Activated T-cell treated with anti-CD3 and anti-CD28 coated beads, Interleukin-2, amount 50 U/mL, for 24 hours (primary cell): ENCODE measurements around the gene NDOR1.
A peak's percentile ranks its signal among the peaks of the same experiment; 100 is the strongest.

ENCODE experiments used
- DNase-seq: peaks from one replicate; pipeline ENCODE4 v3.0.0-alpha.2; 2020
- H3K27ac Mint-ChIP-seq: 2 replicates; pipeline ENCODE4 v1.8.0; 2020; ENCODE audit warnings: mild to moderate bottlenecking, mixed read lengths
- H3K27me3 Mint-ChIP-seq: 2 replicates; pipeline ENCODE4 v1.8.0; 2020; ENCODE audit warnings: mixed read lengths
- H3K36me3 Mint-ChIP-seq: 2 replicates; pipeline ENCODE4 v1.8.0; 2020; ENCODE audit warnings: low read depth, mixed read lengths
- H3K4me1 Mint-ChIP-seq: 2 replicates; pipeline ENCODE4 v1.8.0; 2020; ENCODE audit warnings: low read depth, mixed read lengths
- H3K4me3 Mint-ChIP-seq: 2 replicates; pipeline ENCODE4 v1.8.0; 2020; ENCODE audit warnings: mild to moderate bottlenecking, moderate library complexity, mixed read lengths
- H3K9me3 Mint-ChIP-seq: 2 replicates; pipeline ENCODE4 v1.8.0; 2020; ENCODE audit warnings: mixed read lengths

NDOR1 gene

DNA sequence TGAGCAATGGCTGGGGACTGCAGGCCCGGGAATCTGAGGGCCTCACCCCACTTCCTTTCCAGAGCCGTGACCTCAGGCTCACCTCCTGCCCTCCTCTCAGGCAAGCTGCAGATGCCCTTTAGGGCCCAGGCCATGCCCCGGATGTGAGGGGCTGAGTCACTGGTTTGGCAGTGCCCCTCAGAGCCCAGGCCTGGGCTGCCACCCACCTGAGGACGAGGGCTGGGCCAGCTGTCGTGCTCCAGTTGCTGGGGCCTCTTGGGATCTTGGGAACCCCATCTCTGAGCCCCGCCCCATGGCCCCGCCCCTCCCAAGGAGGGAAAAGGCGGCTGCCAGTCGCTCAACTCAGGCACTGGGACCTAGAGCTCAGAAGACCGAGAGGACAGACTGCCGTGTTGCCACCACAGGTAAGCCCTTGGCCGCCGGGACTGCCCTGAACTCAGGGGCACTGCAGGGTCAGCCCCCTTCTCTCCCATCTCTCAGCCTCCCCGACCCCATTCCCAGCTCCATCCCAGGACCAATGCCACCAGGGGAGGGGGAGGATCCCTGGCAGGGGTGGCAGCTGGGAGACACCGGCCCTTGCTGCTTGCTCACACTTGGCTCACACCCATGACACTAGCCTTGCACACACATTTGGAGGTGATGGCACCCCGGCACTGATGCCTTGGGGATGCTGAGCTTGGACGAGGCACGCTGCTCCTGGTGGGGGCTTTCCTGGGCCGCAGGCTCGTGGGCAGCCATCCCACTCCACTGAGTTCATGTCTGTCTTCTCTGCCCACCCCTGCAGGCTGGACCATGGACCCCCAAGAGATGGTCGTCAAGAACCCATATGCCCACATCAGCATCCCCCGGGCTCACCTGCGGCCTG, 19.6 kb downstream of the NDOR1 start, which contains the start of gene CYSRT1:
Gene CYSRT1, plus strand, starts transcription at position 345 of the 865 bp plus-strand sequence. Its CDS starts 448 bp downstream, at position 793.
- no peak for DNase-seq
- peaks cover 14% of the 10 kb centered on the region for H3K27me3 Mint-ChIP-seq
- peak within 1 kb of the TSS; percentile 81 for H3K4me3 Mint-ChIP-seq
- H3K9me3 Mint-ChIP-seq = no peaks in the 10 kb centered on the region
- H3K36me3 Mint-ChIP-seq = no peaks in the 10 kb centered on the region
- peak within 1 kb of the TSS; percentile 84 for H3K27ac Mint-ChIP-seq
- peaks cover 13% of the 10 kb centered on the region for H3K4me1 Mint-ChIP-seq

GRCh38 chr9:137225699-137226331, 20.3 kb downstream of the NDOR1 start:
- no peak overlapping the region for H3K27ac Mint-ChIP-seq
- H3K4me1 Mint-ChIP-seq = peaks cover 13% of the 10 kb centered on the region
- no peaks in the 10 kb centered on the region for H3K36me3 Mint-ChIP-seq
- no peaks in the 10 kb centered on the region for H3K9me3 Mint-ChIP-seq
- no peak for DNase-seq
- H3K27me3 Mint-ChIP-seq = peaks cover 14% of the 10 kb centered on the region
- H3K4me3 Mint-ChIP-seq = peak overlapping the region; percentile 10

DNA sequence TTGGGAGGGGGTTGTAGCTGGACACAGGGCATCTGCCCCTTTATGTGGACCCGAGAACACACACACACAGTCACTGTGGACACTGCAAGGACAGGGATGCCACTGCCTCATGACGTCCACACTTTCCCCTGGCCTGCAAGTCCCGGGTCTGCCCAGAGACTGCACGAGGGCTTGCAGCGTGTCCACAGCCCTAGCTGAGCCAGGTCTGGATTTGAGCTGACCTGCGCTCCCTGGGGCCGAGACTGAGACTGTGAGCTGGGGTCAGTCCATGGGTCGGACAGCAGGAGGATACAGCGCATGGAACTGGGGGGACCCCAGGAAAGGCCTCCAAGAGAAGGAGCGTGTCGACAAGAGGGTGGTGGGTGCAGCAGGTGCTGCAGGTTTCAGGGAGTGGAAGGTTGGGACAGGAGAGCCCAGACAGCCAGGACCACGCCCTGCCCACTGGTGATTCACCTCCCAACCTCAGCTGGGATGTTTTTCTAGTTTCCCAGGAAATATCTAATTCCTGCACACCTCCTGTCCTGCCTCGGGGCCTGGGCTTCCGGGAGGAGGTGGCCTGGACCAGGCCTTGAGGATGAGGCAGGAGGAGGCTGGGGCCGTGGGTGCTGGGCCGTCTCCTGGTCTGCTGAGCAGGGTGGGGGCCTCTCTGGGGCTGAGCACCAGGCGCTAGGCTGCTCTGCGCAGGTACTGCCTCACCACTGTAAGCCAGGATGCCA, 21.0 kb downstream of the NDOR1 start:
- Mint-ChIP-seq H3K36me3 (no peaks in the 10 kb centered on the region), H3K27me3 (peaks cover 14% of the 10 kb centered on the region), H3K4me3 (no peak overlapping the region), H3K27ac (no peak overlapping the region), H3K9me3 (no peaks in the 10 kb centered on the region), H3K4me1 (peaks cover 13% of the 10 kb centered on the region)
- DNase-seq = no peak

GRCh38 chr9:137227054-137227852, 21.8 kb downstream of the NDOR1 start, which contains the start of gene RNF224:
Gene RNF224, plus strand, starts transcription at chr9:137227502. Its CDS starts 834 bp downstream, at chr9:137228336.
- Mint-ChIP-seq H3K4me3 (no peak within 1 kb of the TSS), H3K36me3 (no peaks in the 10 kb centered on the region), H3K4me1 (peaks cover 13% of the 10 kb centered on the region), H3K27me3 (peaks cover 17% of the 10 kb centered on the region), H3K27ac (no peak within 1 kb of the TSS), H3K9me3 (no peaks in the 10 kb centered on the region)
- DNase-seq = peak; percentile 88

DNA sequence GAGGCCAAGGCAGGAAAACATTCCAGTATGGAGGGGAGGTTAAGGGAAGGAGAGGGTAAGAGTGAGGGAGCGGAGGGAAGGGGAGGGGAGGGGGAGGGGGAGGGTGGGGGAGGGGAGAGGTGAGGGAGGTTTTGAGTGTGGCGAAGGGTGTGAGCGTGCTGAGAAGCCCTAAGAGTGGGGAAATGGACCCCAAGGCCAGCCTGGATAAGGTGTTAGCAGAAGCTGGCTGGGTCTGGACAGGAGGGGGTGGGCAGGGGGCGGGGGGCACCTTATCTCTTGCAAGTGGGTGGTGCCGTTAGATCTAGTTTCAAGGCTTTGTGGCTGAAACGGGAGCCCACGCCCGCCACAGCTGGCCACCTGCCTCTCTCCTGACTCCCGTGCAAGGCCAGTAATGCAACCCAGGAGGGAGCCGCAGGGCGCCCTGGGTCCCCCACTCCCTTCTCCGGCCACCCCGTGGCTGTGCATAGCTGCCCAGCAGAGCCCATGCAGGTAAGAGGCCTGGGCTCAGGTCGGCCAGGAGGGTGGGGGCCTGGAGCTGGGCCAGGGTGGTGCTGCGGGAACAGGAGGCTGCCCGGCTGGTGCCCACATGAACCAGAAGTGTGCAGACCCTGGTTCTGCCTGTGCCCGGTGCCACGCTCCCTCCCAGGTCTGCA, 22.5 kb downstream of the NDOR1 start:
- Mint-ChIP-seq H3K27me3 (peaks cover 17% of the 10 kb centered on the region), H3K36me3 (no peaks in the 10 kb centered on the region), H3K9me3 (no peaks in the 10 kb centered on the region), H3K4me1 (peaks cover 10% of the 10 kb centered on the region), H3K27ac (no peak overlapping the region), H3K4me3 (no peak overlapping the region)
- no peak for DNase-seq

DNA sequence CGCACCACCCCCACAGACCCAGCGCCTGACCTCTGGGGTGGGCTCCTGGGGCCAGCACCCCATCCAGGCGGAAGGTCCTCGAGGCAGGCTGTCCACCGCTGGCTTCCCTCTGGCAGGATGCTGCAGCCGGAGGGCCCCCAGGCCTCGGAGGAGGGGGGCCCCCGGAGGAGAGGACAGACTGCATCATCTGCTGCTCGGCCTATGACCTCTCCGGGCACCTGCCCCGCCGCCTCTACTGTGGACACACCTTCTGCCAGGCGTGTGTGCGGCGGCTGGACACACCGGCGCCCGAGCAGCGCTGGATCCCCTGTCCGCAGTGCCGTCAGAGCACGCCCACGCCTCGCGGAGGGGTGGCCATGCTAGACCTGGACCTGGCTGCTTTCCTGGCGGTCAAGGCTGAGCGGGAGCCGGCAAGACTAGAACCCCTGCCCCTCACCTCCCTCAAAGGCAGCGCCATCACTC, 23.0 kb downstream of the NDOR1 start:
- Mint-ChIP-seq H3K27ac (no peak overlapping the region), H3K9me3 (no peaks in the 10 kb centered on the region), H3K27me3 (peaks cover 17% of the 10 kb centered on the region), H3K36me3 (no peaks in the 10 kb centered on the region), H3K4me3 (no peak overlapping the region), H3K4me1 (peaks cover 9% of the 10 kb centered on the region)
- no peak for DNase-seq

- Mint-ChIP-seq H3K27ac (no peak overlapping the region), H3K9me3 (no peaks in the 10 kb centered on the region), H3K4me3 (no peak overlapping the region), H3K36me3 (no peaks in the 10 kb centered on the region), H3K4me1 (peaks cover 6% of the 10 kb centered on the region), H3K27me3 (peaks cover 17% of the 10 kb centered on the region)
- DNase-seq = no peak
Measured at GRCh38 chr9:137228968-137229896, 23.7 kb downstream of the NDOR1 start.

- Mint-ChIP-seq H3K4me1 (peaks cover 4% of the 10 kb centered on the region), H3K27me3 (peaks cover 21% of the 10 kb centered on the region), H3K9me3 (no peaks in the 10 kb centered on the region), H3K36me3 (no peaks in the 10 kb centered on the region), H3K27ac (no peak overlapping the region), H3K4me3 (no peak overlapping the region)
- no peak for DNase-seq
Measured at GRCh38 chr9:137229903-137230704, 24.6 kb downstream of the NDOR1 start.

GRCh38 chr9:137230705-137231371, 25.3 kb downstream of the NDOR1 start, which contains the start of gene SLC34A3:
Gene SLC34A3, plus strand, starts transcription at chr9:137230901. Its CDS starts 802 bp downstream, at chr9:137231703.
- Mint-ChIP-seq H3K27ac (no peak within 1 kb of the TSS), H3K36me3 (no peaks in the 10 kb centered on the region), H3K4me3 (no peak within 1 kb of the TSS), H3K9me3 (no peaks in the 10 kb centered on the region), H3K27me3 (peaks cover 24% of the 10 kb centered on the region), H3K4me1 (peaks cover 2% of the 10 kb centered on the region)
- no peak for DNase-seq

GRCh38 chr9:137231372-137232039, 26.0 kb downstream of the NDOR1 start:
- H3K4me3 Mint-ChIP-seq = no peak overlapping the region
- no peaks in the 10 kb centered on the region for H3K36me3 Mint-ChIP-seq
- H3K9me3 Mint-ChIP-seq = no peaks in the 10 kb centered on the region
- peaks cover 24% of the 10 kb centered on the region for H3K27me3 Mint-ChIP-seq
- no peak for DNase-seq
- peaks cover 4% of the 10 kb centered on the region for H3K4me1 Mint-ChIP-seq
- no peak overlapping the region for H3K27ac Mint-ChIP-seq

DNA sequence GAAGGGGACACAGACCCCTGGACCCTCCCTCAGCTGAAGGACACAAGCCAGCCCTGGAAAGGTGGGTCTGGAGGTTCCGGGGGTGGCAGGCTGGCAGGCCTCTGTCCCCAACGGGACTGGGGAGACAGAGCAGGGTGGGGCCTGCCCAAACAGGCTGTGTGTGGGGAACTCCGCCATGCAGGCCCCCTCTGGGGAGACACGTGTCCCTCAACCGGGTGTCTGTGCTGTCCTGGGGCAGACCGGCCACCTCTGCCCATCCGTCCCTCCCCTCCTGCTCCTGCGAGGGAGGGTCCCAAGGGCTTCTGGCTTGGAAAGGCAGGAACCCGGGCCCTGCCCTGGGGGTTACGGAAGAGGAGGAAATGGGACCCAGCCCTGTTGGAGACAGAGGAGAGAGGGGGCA, 26.6 kb downstream of the NDOR1 start:
- Mint-ChIP-seq H3K9me3 (no peaks in the 10 kb centered on the region), H3K4me3 (no peak overlapping the region), H3K36me3 (no peaks in the 10 kb centered on the region), H3K27ac (no peak overlapping the region), H3K27me3 (peaks cover 24% of the 10 kb centered on the region), H3K4me1 (peaks cover 7% of the 10 kb centered on the region)
- DNase-seq = no peak
